H9 (cell line): Measurements from ENCODE around the gene ROBO3. TPM values are rescaled to one million over a fixed set of nuclear protein-coding genes. Genes with fewer than 3 reads are reported as not detected.

Experiments
- DNase-seq: peaks from one replicate; pipeline ENCODE4 v3.0.0-alpha.2; 2017
- H2AFZ ChIP-seq: one replicate; pipeline ENCODE4 v1.6.1; 2013; ENCODE audit warnings: mild to moderate bottlenecking, low read length, control low read depth, moderate library complexity
- H2AK5ac ChIP-seq: 2 replicates; pipeline ENCODE4 v1.6.1; 2013; ENCODE audit warnings: low read length, control low read depth, mixed read lengths; ENCODE audit not compliant: insufficient read length
- H2BK120ac ChIP-seq: one replicate; pipeline ENCODE4 v1.6.1; 2013; ENCODE audit warnings: low read depth, mild to moderate bottlenecking, low read length, control low read depth, inconsistent platforms; ENCODE audit not compliant: poor library complexity, severe bottlenecking
- H2BK12ac ChIP-seq: 2 replicates; pipeline ENCODE4 v1.6.1; 2013; ENCODE audit warnings: low read length, control low read depth, mixed read lengths, low read depth; ENCODE audit not compliant: insufficient read length
- H2BK15ac ChIP-seq: 2 replicates; pipeline ENCODE4 v1.6.1; 2013; ENCODE audit warnings: low read depth, low read length, control low read depth
- H2BK20ac ChIP-seq: one replicate; pipeline ENCODE4 v1.6.1; 2013; ENCODE audit warnings: low read depth, mild to moderate bottlenecking, low read length, control low read depth, inconsistent platforms; ENCODE audit not compliant: poor library complexity, severe bottlenecking
- H2BK5ac ChIP-seq: 2 replicates; pipeline ENCODE4 v1.6.1; 2013; ENCODE audit warnings: low read length, control low read depth, mixed read lengths; ENCODE audit not compliant: insufficient read length
- H3K14ac ChIP-seq: 2 replicates; pipeline ENCODE4 v1.6.1; 2013; ENCODE audit warnings: low read length, control low read depth; ENCODE audit not compliant: insufficient read depth
- H3K18ac ChIP-seq: 2 replicates; pipeline ENCODE4 v1.6.1; 2013; ENCODE audit warnings: low read depth, mild to moderate bottlenecking, mixed read lengths, low read length, control low read depth; ENCODE audit not compliant: insufficient read length
- H3K23ac ChIP-seq: 2 replicates; pipeline ENCODE4 v1.6.1; 2013; ENCODE audit warnings: low read length, control low read depth, mixed read lengths, low read depth; ENCODE audit not compliant: insufficient read length
- H3K23me2 ChIP-seq: 2 replicates; pipeline ENCODE4 v1.6.1; 2013; ENCODE audit warnings: low read depth, mild to moderate bottlenecking, mixed read lengths, low read length, control low read depth; ENCODE audit not compliant: insufficient read length, poor library complexity, severe bottlenecking
- H3K27ac ChIP-seq: 2 replicates; pipeline ENCODE4 v1.5.1; 2013; ENCODE audit warnings: low read length, control low read depth, mixed read lengths, low read depth; ENCODE audit not compliant: insufficient read length
- H3K27me3 ChIP-seq: 2 replicates; pipeline ENCODE4 v1.6.1; 2013; ENCODE audit warnings: low read length, control low read depth, inconsistent platforms; ENCODE audit not compliant: insufficient read depth
- H3K4ac ChIP-seq: 2 replicates; pipeline ENCODE4 v1.6.1; 2013; ENCODE audit warnings: low read depth, mild to moderate bottlenecking, control low read depth, inconsistent platforms, low read length, moderate library complexity
- H3K4me1 ChIP-seq: 2 replicates; pipeline ENCODE4 v1.6.1; 2013; ENCODE audit warnings: low read length, control low read depth, inconsistent platforms; ENCODE audit not compliant: insufficient read depth
- H3K4me2 ChIP-seq: 2 replicates; pipeline ENCODE4 v1.6.1; 2013; ENCODE audit warnings: low read length, control low read depth, mixed read lengths; ENCODE audit not compliant: insufficient read length, insufficient read depth
- H3K56ac ChIP-seq: 2 replicates; pipeline ENCODE4 v1.6.1; 2013; ENCODE audit warnings: low read depth, mild to moderate bottlenecking, mixed read lengths, low read length, control low read depth; ENCODE audit not compliant: insufficient read length
- H3K79me1 ChIP-seq: 2 replicates; pipeline ENCODE4 v1.6.1; 2013; ENCODE audit warnings: low read depth, mild to moderate bottlenecking, moderate library complexity, low read length, control low read depth, inconsistent platforms; ENCODE audit not compliant: insufficient read depth, poor library complexity, severe bottlenecking
- H3K79me2 ChIP-seq: 2 replicates; pipeline ENCODE4 v1.6.1; 2013; ENCODE audit warnings: low read length, control low read depth, inconsistent platforms; ENCODE audit not compliant: insufficient read depth
- H3K9ac ChIP-seq: 2 replicates; pipeline ENCODE4 v1.6.1; 2013; ENCODE audit warnings: low read length, control low read depth, mixed read lengths; ENCODE audit not compliant: insufficient read length; ENCODE audit errors: extremely low read depth
- H3K9me3 ChIP-seq: one replicate; pipeline ENCODE4 v1.6.1; 2013; ENCODE audit warnings: low read depth, low read length, inconsistent platforms; ENCODE audit not compliant: control insufficient read depth
- H3T11ph ChIP-seq: one replicate; pipeline ENCODE4 v1.6.1; 2013; ENCODE audit warnings: mild to moderate bottlenecking, low read length, control low read depth, inconsistent platforms
- H4K20me1 ChIP-seq: one replicate; pipeline ENCODE4 v1.6.1; 2013; ENCODE audit not compliant: control insufficient read depth, insufficient read length, insufficient read depth
- H4K5ac ChIP-seq: 2 replicates; pipeline ENCODE4 v1.6.1; 2013; ENCODE audit warnings: low read depth, mild to moderate bottlenecking, mixed read lengths, low read length, control low read depth; ENCODE audit not compliant: insufficient read length
- H4K8ac ChIP-seq: replicated peaks from 2 replicates; pipeline ENCODE4 v1.6.1; 2013; ENCODE audit warnings: low read length, control low read depth, mixed read lengths, low read depth; ENCODE audit not compliant: insufficient read length
- H4K91ac ChIP-seq: 2 replicates; pipeline ENCODE4 v1.6.1; 2013; ENCODE audit warnings: low read depth, mild to moderate bottlenecking, moderate library complexity, mixed read lengths, low read length, control low read depth; ENCODE audit not compliant: insufficient read length
- H3K27ac Mint-ChIP-seq, 3 experiments: 2 replicates in 2 of 3; 3 replicates in 1 of 3; pipeline ENCODE4 v1.8.0; 2020 to 2021; ENCODE audit warnings: mixed read lengths in 3 of 3, mild to moderate bottlenecking in 1 of 3, moderate library complexity in 1 of 3
- H3K27me3 Mint-ChIP-seq: 2 replicates; pipeline ENCODE4 v1.8.0; 2021; ENCODE audit warnings: low read depth, mild to moderate bottlenecking, moderate library complexity, mixed read lengths
- H3K36me3 Mint-ChIP-seq, 3 experiments: 2 replicates in 2 of 3; 3 replicates in 1 of 3; pipeline ENCODE4 v1.8.0; 2020 to 2021; ENCODE audit warnings: low read depth in 3 of 3, mixed read lengths in 3 of 3; ENCODE audit not compliant: insufficient read depth in 1 of 3
- H3K4me1 Mint-ChIP-seq, 2 experiments: 2 replicates each; pipeline ENCODE4 v1.8.0; 2020; ENCODE audit warnings: mixed read lengths in 2 of 2
- H3K4me3 Mint-ChIP-seq, 2 experiments: 2 replicates in 1 of 2; 3 replicates in 1 of 2; pipeline ENCODE4 v1.8.0; 2020 to 2021; ENCODE audit warnings: mild to moderate bottlenecking in 2 of 2, mixed read lengths in 2 of 2, moderate library complexity in 1 of 2
- H3K9me3 Mint-ChIP-seq, 2 experiments: 2 replicates in 1 of 2; 3 replicates in 1 of 2; pipeline ENCODE4 v1.8.0; 2020; ENCODE audit warnings: mild to moderate bottlenecking in 2 of 2, mixed read lengths in 2 of 2, moderate library complexity in 1 of 2
- WGBS: extraction: QIAGEN DNeasy Blood & Tissue Kit; methylation state at CpG from one replicate; pipeline ENCODE4 v1.1.7; 2013; ENCODE audit warnings: missing lambda C conversion rate, low lambda C conversion rate, mixed read lengths; ENCODE audit not compliant: insufficient read length; ENCODE audit errors: extremely low coverage; 5-methylcytosine and 5-hydroxymethylcytosine counted together
- total RNA-seq: library from RNA; stranded (reverse); gene quantifications from 2 replicates; pipeline ENCODE4 v1.2.1, GENCODE V29; 2021
- TF ChIP-seq, protein P1 (sequence below): fragments of 200-600 bp; sonication (generic); conservative IDR thresholded peaks from 3 replicates; pipeline ENCODE4 v1.8.0; 2021; ENCODE audit warnings: antibody characterized with exemption, mild to moderate bottlenecking

The ROBO3 gene
- total RNA-seq, 1 experiment from 2014 or later: 12.6 TPM

DNA sequence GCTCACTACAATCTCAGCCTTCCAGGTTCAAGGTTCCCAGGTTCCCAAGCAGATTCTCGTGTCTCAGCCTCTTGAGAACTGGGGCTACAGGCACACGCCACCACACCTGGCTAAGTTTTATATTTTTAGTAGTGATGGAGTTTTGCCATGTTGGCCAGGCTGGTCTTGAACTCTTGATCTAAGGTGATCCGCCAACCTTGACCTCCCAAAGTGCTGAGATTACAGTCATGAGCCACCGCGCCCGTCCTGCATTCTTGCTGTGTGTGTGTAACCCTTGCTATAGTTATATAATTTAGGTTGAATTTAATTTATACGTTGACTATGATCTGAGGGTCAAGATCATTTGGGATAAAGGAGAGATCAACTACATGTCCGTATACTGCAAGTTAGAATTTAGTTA lies 29.3 kb upstream of the ROBO3 start:
- Histone ChIP-seq H4K91ac (no peak overlapping the region), H3K4ac (no peak overlapping the region), H3K79me1 (no peaks in the 10 kb centered on the region), H2AK5ac (no peak overlapping the region), H3K23me2 (peaks cover 3% of the 10 kb centered on the region), H2BK20ac (no peak overlapping the region), H2AFZ (no peak overlapping the region), H4K20me1 (no peaks in the 10 kb centered on the region), H2BK12ac (no peak overlapping the region), H2BK15ac (no peak overlapping the region), H2BK5ac (no peak overlapping the region), H3T11ph (no peak overlapping the region), H3K4me1 (no peaks in the 10 kb centered on the region), H4K5ac (no peak overlapping the region), H3K27me3 (peaks cover 33% of the 10 kb centered on the region), H3K56ac (no peak overlapping the region), H3K23ac (no peak overlapping the region), H3K18ac (no peak overlapping the region), H2BK120ac (no peak overlapping the region), H3K9ac (no peak overlapping the region), H3K4me2 (no peak overlapping the region), H4K8ac (no peak overlapping the region), H3K79me2 (no peaks in the 10 kb centered on the region), H3K9me3 (no peaks in the 10 kb centered on the region), H3K14ac (no peak overlapping the region), H3K27ac (no peak overlapping the region)
- no CpG with 5 or more reads among the region's 8 CpGs for WGBS
- Mint-ChIP-seq H3K27me3 (peaks cover 58% of the 10 kb centered on the region), H3K4me3 (no peak overlapping the region), H3K36me3 (no peaks in the 10 kb centered on the region), H3K4me1 (peaks cover 17 to 31% of the 10 kb centered on the region in 2 experiments), H3K27ac (no peak overlapping the region), H3K9me3 (no peaks in the 10 kb centered on the region; a peak in 1 of 5 replicates)
- DNase-seq: no peak
- TF ChIP-seq, protein P1, sequence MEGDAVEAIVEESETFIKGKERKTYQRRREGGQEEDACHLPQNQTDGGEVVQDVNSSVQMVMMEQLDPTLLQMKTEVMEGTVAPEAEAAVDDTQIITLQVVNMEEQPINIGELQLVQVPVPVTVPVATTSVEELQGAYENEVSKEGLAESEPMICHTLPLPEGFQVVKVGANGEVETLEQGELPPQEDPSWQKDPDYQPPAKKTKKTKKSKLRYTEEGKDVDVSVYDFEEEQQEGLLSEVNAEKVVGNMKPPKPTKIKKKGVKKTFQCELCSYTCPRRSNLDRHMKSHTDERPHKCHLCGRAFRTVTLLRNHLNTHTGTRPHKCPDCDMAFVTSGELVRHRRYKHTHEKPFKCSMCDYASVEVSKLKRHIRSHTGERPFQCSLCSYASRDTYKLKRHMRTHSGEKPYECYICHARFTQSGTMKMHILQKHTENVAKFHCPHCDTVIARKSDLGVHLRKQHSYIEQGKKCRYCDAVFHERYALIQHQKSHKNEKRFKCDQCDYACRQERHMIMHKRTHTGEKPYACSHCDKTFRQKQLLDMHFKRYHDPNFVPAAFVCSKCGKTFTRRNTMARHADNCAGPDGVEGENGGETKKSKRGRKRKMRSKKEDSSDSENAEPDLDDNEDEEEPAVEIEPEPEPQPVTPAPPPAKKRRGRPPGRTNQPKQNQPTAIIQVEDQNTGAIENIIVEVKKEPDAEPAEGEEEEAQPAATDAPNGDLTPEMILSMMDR: no peak
